Measurements from ENCODE around the gene IRF8. TPM values are rescaled to one million over a fixed set of nuclear protein-coding genes. Genes with fewer than 3 reads are reported as not detected.

The IRF8 gene, protein sequence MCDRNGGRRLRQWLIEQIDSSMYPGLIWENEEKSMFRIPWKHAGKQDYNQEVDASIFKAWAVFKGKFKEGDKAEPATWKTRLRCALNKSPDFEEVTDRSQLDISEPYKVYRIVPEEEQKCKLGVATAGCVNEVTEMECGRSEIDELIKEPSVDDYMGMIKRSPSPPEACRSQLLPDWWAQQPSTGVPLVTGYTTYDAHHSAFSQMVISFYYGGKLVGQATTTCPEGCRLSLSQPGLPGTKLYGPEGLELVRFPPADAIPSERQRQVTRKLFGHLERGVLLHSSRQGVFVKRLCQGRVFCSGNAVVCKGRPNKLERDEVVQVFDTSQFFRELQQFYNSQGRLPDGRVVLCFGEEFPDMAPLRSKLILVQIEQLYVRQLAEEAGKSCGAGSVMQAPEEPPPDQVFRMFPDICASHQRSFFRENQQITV
- 10 to 100 TPM in 1 of 4 donors, 1 to 10 TPM in 3; 3.5 to 10.8 (median 8.5) TPM for total RNA-seq
- polyA plus RNA-seq: 10 to 100 TPM; 18.5 to 74.0 (median 19.2) TPM

GRCh38 chr16:85898521-85899442 is at the start of gene IRF8:
TSS of gene IRF8 (plus strand) at chr16:85899162. CDS start at chr16:85903016, 3,854 bp downstream.
- peaks cover 0 to 15% (median 13%) of the 10 kb centered on the region in 4 donors for H3K4me1 ChIP-seq
- TF ChIP-seq POLR2A (IDR thresholded peaks at IDR 0.05) (peak in 1 of 2 donors; percentile 27), EP300 (IDR thresholded peaks at IDR 0.05) (no peak), POLR2AphosphoS5 (IDR thresholded peaks at IDR 0.05) (peak in 3 of 4 donors; percentile 62 to 71 (median 69))
- TF ChIP-seq, protein P1, sequence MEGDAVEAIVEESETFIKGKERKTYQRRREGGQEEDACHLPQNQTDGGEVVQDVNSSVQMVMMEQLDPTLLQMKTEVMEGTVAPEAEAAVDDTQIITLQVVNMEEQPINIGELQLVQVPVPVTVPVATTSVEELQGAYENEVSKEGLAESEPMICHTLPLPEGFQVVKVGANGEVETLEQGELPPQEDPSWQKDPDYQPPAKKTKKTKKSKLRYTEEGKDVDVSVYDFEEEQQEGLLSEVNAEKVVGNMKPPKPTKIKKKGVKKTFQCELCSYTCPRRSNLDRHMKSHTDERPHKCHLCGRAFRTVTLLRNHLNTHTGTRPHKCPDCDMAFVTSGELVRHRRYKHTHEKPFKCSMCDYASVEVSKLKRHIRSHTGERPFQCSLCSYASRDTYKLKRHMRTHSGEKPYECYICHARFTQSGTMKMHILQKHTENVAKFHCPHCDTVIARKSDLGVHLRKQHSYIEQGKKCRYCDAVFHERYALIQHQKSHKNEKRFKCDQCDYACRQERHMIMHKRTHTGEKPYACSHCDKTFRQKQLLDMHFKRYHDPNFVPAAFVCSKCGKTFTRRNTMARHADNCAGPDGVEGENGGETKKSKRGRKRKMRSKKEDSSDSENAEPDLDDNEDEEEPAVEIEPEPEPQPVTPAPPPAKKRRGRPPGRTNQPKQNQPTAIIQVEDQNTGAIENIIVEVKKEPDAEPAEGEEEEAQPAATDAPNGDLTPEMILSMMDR (IDR thresholded peaks at IDR 0.05): no peak
- peak within 1 kb of the TSS; percentile 39 to 69 (median 52) for H3K27ac ChIP-seq
- WGBS, 2 donors: 0 to 1% methylated on average over 102 of the region's 102 CpGs
- peak; percentile 87 for DNase-seq
- peak within 1 kb of the TSS; percentile 41 to 64 (median 53) for H3K4me3 ChIP-seq
- H3K27me3 ChIP-seq: peaks cover 3 to 64% (median 13%) of the 10 kb centered on the region in 3 donors
- intact Hi-C loops (cut with DNase I): no loop called here
- H3K9me3 ChIP-seq: no peaks in the 10 kb centered on the region
- H3K36me3 ChIP-seq: no peaks in the 10 kb centered on the region

DNA sequence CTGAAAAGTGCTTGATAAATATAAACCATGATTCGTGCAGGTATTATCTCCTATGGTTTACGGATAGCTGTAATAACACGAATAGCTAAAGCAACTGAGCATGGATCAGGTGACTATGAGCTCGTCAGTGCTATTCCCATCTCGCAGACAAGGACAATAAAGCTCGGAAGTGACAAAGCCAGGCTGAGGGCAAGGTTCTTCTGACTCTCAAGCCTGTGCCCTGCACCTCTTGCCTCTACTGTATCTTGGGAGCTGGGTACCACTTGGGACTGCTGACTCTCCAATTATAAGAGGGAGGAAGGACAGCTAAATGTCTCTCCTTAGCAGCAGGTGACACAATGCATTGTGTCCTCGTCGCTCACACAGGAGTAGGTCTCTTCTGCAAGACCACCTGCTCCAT is 49.6 kb upstream of the IRF8 start:
- Histone ChIP-seq H3K27me3 (peaks cover 0 to 5% (median 0%) of the 10 kb centered on the region in 3 donors), H3K9me3 (no peaks in the 10 kb centered on the region), H3K4me1 (peaks cover 0 to 11% (median 10%) of the 10 kb centered on the region in 4 donors), H3K27ac (no peak overlapping the region), H3K36me3 (no peaks in the 10 kb centered on the region), H3K4me3 (no peak overlapping the region)
- TF ChIP-seq POLR2A (IDR thresholded peaks at IDR 0.05) (no peak), EP300 (IDR thresholded peaks at IDR 0.05) (no peak), POLR2AphosphoS5 (IDR thresholded peaks at IDR 0.05) (no peak)
- TF ChIP-seq, protein P1 (IDR thresholded peaks at IDR 0.05): no peak
- WGBS, 2 donors: 75 to 83% methylated on average over 8 of the region's 8 CpGs
- DNase-seq: peak; percentile 30
- intact Hi-C loops (cut with DNase I): no loop called here

GRCh38 chr16:85850344-85850880 is 48.5 kb upstream of the IRF8 start:
- TF ChIP-seq POLR2AphosphoS5 (IDR thresholded peaks at IDR 0.05) (no peak), POLR2A (IDR thresholded peaks at IDR 0.05) (no peak), EP300 (IDR thresholded peaks at IDR 0.05) (no peak)
- TF ChIP-seq, protein P1 (IDR thresholded peaks at IDR 0.05): no peak
- Histone ChIP-seq H3K9me3 (no peaks in the 10 kb centered on the region), H3K27ac (no peak overlapping the region), H3K36me3 (no peaks in the 10 kb centered on the region), H3K4me1 (peaks cover 0 to under 1% (median under 1%) of the 10 kb centered on the region in 4 donors), H3K27me3 (peaks cover 0 to 5% (median 0%) of the 10 kb centered on the region in 3 donors), H3K4me3 (no peak overlapping the region)
- intact Hi-C loops (cut with DNase I): no loop called here
- 79 to 84% methylated on average over 5 of the region's 5 CpGs for WGBS, 2 donors
- peak; percentile 36 for DNase-seq

DNA sequence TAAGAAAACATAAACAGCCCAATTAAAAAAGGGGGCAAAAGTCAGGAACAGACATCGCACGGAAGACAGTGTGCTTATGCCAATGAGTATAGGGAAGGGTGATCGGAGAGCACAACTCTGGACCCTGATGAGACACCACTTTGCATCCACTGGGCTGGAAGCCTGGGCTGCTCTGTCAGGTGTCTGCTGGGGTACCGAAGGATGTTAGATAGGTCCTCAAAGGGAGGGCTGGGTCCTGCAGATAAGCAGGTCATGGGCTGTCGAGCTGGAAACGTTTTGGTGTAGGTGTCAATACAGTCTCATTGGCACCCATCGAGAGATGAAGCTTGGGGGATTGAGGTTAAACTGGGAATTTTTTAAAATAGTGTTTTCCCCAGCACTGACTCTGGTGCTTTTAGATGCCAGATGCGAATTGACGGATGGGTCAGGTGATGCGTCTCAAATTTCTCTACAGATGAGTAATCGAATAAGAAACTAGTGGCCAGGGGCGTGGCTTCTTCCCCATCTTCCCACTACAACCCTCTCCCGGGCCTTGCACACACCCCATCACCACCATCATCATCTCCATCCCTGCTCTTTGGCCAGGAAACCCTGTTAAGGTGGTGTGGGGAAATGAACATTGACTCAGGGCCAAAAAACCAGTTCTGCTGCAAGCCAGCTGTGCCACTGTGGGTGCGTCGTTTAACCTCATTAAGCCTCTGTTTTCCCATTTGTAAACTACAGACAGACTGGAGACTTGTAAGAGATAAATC is 47.8 kb upstream of the IRF8 start:
- peak; percentile 28 for DNase-seq
- TF ChIP-seq POLR2AphosphoS5 (IDR thresholded peaks at IDR 0.05): no peak
- TF ChIP-seq EP300 (IDR thresholded peaks at IDR 0.05): no peak
- TF ChIP-seq, protein P1 (IDR thresholded peaks at IDR 0.05): no peak
- TF ChIP-seq POLR2A (IDR thresholded peaks at IDR 0.05): no peak
- 69 to 76% methylated on average over 15 of the region's 15 CpGs for WGBS, 2 donors
- Histone ChIP-seq H3K36me3 (no peaks in the 10 kb centered on the region), H3K4me1 (no peaks in the 10 kb centered on the region), H3K4me3 (no peak overlapping the region), H3K27ac (no peak overlapping the region), H3K9me3 (no peaks in the 10 kb centered on the region), H3K27me3 (peaks cover 0 to 2% (median 0%) of the 10 kb centered on the region in 3 donors)
- intact Hi-C loops (cut with DNase I): no loop called here

Measured in sigmoid colon (tissue), 7 donors.